ENCODE data around the gene EPS8L2.
A peak's percentile ranks its signal among the peaks of the same experiment; 100 is the strongest.

Gene EPS8L2

GRCh38 chr11:763073-763463 is 57.0 kb downstream of the EPS8L2 start:
- DNase-seq = no peak

- no peak for DNase-seq
Measured at GRCh38 chr11:763549-764321, 57.7 kb downstream of the EPS8L2 start.

- DNase-seq = no peak
Measured at GRCh38 chr11:764322-765024, 58.4 kb downstream of the EPS8L2 start.

GRCh38 chr11:765025-765801 is 59.2 kb downstream of the EPS8L2 start:
- peak; percentile 49 for DNase-seq

- no peak for DNase-seq
Measured at GRCh38 chr11:765802-766091, 59.7 kb downstream of the EPS8L2 start.

- no peak for DNase-seq
Measured at GRCh38 chr11:766106-766935, 60.3 kb downstream of the EPS8L2 start.

- DNase-seq = no peak
Measured at GRCh38 chr11:766936-767210, 60.8 kb downstream of the EPS8L2 start.

- DNase-seq = no peak
Measured at GRCh38 chr11:767238-767637, 61.2 kb downstream of the EPS8L2 start.

GRCh38 chr11:769887-770641 is 64.0 kb downstream of the EPS8L2 start:
- DNase-seq = no peak

- DNase-seq = no peak
Measured at GRCh38 chr11:770642-771616, 64.9 kb downstream of the EPS8L2 start.

GRCh38 chr11:771617-772204 is 65.7 kb downstream of the EPS8L2 start:
- DNase-seq = no peak

GRCh38 chr11:772429-773390 is 66.7 kb downstream of the EPS8L2 start:
- peak; percentile 92 for DNase-seq

GRCh38 chr11:773425-773824 is 67.4 kb downstream of the EPS8L2 start:
- no peak for DNase-seq

- no peak for DNase-seq
Measured at GRCh38 chr11:773830-774229, 67.8 kb downstream of the EPS8L2 start.

- DNase-seq = no peak
Measured at GRCh38 chr11:774873-775592, 69.0 kb downstream of the EPS8L2 start.

GRCh38 chr11:776263-776560 is 70.2 kb downstream of the EPS8L2 start:
- no peak for DNase-seq

- DNase-seq = no peak
Measured at GRCh38 chr11:776561-777287, 70.7 kb downstream of the EPS8L2 start.

All from midbrain (tissue), 1 donor.